Fibroblast of lung (primary cell): Measurements from ENCODE around the gene PDZK1IP1. TPM values are rescaled to one million over a fixed set of nuclear protein-coding genes. Genes with fewer than 3 reads are reported as not detected.
A peak's percentile ranks its signal among the peaks of the same experiment; 100 is the strongest.

Experiments
- DNase-seq, 2 donors: peaks; one replicate each; pipeline versions ENCODE4 v3.0.0 to v3.0.0-alpha.2; 2010; ENCODE audit warnings: low read depth in 2 of 2
- H2AFZ ChIP-seq: 2 replicates; pipeline ENCODE4 v1.5.1; 2012; ENCODE audit warnings: low read length, control low read depth, inconsistent platforms
- H3K27ac ChIP-seq: 2 replicates; pipeline ENCODE4 v1.5.1; 2011; ENCODE audit warnings: low read length, control low read depth; ENCODE audit not compliant: insufficient read depth
- H3K27me3 ChIP-seq: 2 replicates; pipeline ENCODE4 v1.5.1; 2011; ENCODE audit warnings: mild to moderate bottlenecking, low read length; ENCODE audit not compliant: control insufficient read depth, insufficient read depth
- H3K36me3 ChIP-seq: 2 replicates; pipeline ENCODE4 v1.5.1; 2011; ENCODE audit warnings: low read length; ENCODE audit not compliant: control insufficient read depth, insufficient read depth
- H3K4me1 ChIP-seq: 2 replicates; pipeline ENCODE4 v1.5.1; 2011; ENCODE audit warnings: low read length; ENCODE audit not compliant: control insufficient read depth, insufficient read depth; ENCODE audit errors: extremely low read depth
- H3K4me2 ChIP-seq: 2 replicates; pipeline ENCODE4 v1.5.1; 2011; ENCODE audit warnings: low read length, control low read depth; ENCODE audit not compliant: insufficient read depth; ENCODE audit errors: extremely low read depth
- H3K4me3 ChIP-seq, 4 experiments: fragments of 200-600 bp in 1 of 4; sonication (generic) in 1 of 4; replicated peaks in 1 of 4; 2 replicates each; pipeline ENCODE4 v1.5.1; 2011 to 2016; ENCODE audit warnings: low read length in 4 of 4, low read depth in 3 of 4, mild to moderate bottlenecking in 3 of 4, control low read depth in 2 of 4, inconsistent platforms in 1 of 4, mixed read lengths in 1 of 4; ENCODE audit not compliant: insufficient read depth in 1 of 4; ENCODE audit errors: control extremely low read depth in 1 of 4
- H3K79me2 ChIP-seq: 2 replicates; pipeline ENCODE4 v1.5.1; 2012; ENCODE audit warnings: mild to moderate bottlenecking, low read length, inconsistent platforms; ENCODE audit not compliant: control insufficient read depth, insufficient read depth
- H3K9ac ChIP-seq: 2 replicates; pipeline ENCODE4 v1.5.1; 2011; ENCODE audit warnings: mild to moderate bottlenecking, low read length, control low read depth; ENCODE audit not compliant: insufficient read depth
- H3K9me3 ChIP-seq: 2 replicates; pipeline ENCODE4 v1.5.1; 2012; ENCODE audit warnings: low read depth, low read length; ENCODE audit not compliant: control insufficient read depth, insufficient read depth
- H4K20me1 ChIP-seq: 2 replicates; pipeline ENCODE4 v1.5.1; 2011; ENCODE audit warnings: low read length; ENCODE audit not compliant: control insufficient read depth, insufficient read depth; ENCODE audit errors: extremely low read depth
- CTCF ChIP-seq, 2 donors: IDR thresholded peaks in 1 of 2; conservative IDR thresholded peaks in 1 of 2; 1 replicate in 1 of 2; 2 replicates in 1 of 2; pipeline ENCODE4 v1.5.1; 2011 to 2012; ENCODE audit warnings: low read length in 2 of 2, control low read depth in 1 of 2, inconsistent platforms in 1 of 2, low read depth in 1 of 2, mild to moderate bottlenecking in 1 of 2
- EZH2 ChIP-seq: IDR thresholded peaks from 2 replicates; pipeline ENCODE4 v1.5.1; 2012; ENCODE audit warnings: low read length, control low read depth, mild to moderate bottlenecking; ENCODE audit errors: missing control alignments
- polyA plus RNA-seq, 2 donors: library from polyadenylated mRNA; depleted of rRNA in 1 of 2; stranded (reverse) in 1 of 2; unstranded in 1 of 2; fragments of >200 nt; gene quantifications; 2 replicates each; pipeline ENCODE4 v1.2.1, GENCODE V29; 2011 to 2012; ENCODE audit warnings: missing spikeins in 1 of 2
- total RNA-seq: library from RNA; depleted of rRNA; stranded (reverse); fragments of >200 nt; gene quantifications from 2 replicates; pipeline ENCODE4 v1.2.1, GENCODE V29; 2014

Gene PDZK1IP1
- total and polyA plus RNA-seq, 2 donors (not counting 1 experiment from before 2014, with no cell fraction given), result not detected

- Histone ChIP-seq H3K36me3 (no peaks in the 10 kb centered on the region), H3K27ac (no peak overlapping the region), H2AFZ (no peak overlapping the region), H3K27me3 (no peaks in the 10 kb centered on the region), H3K4me2 (no peak overlapping the region), H3K79me2 (no peaks in the 10 kb centered on the region), H4K20me1 (no peaks in the 10 kb centered on the region), H3K9ac (no peak overlapping the region), H3K4me1 (no peaks in the 10 kb centered on the region), H3K9me3 (no peaks in the 10 kb centered on the region), H3K4me3 (no peak overlapping the region)
- DNase-seq, result peak; percentile 36 to 68
- TF ChIP-seq EZH2, result no peak
- no peak for TF ChIP-seq CTCF (conservative IDR thresholded peaks at IDR 0.05 in 1 of 2, IDR thresholded peaks at IDR 0.05 in 1 of 2; ENCODE audit: low read depth in 1 of 2, low read length in 2 of 2)
Measured at GRCh38 chr1:47181955-47182675, 7.7 kb downstream of the PDZK1IP1 start.

- Histone ChIP-seq H3K27ac (no peak overlapping the region), H3K4me3 (no peak overlapping the region), H3K27me3 (no peaks in the 10 kb centered on the region), H2AFZ (no peak overlapping the region), H3K9ac (no peak overlapping the region), H3K79me2 (no peaks in the 10 kb centered on the region), H3K9me3 (no peaks in the 10 kb centered on the region), H3K36me3 (no peaks in the 10 kb centered on the region), H3K4me1 (no peaks in the 10 kb centered on the region), H4K20me1 (no peaks in the 10 kb centered on the region), H3K4me2 (no peak overlapping the region)
- DNase-seq, result no peak
- no peak for TF ChIP-seq CTCF (conservative IDR thresholded peaks at IDR 0.05 in 1 of 2, IDR thresholded peaks at IDR 0.05 in 1 of 2; ENCODE audit: low read depth in 1 of 2, low read length in 2 of 2)
- TF ChIP-seq EZH2, result no peak
Measured at GRCh38 chr1:47181095-47181954, 8.5 kb downstream of the PDZK1IP1 start.

- TF ChIP-seq CTCF (conservative IDR thresholded peaks at IDR 0.05 in 1 of 2, IDR thresholded peaks at IDR 0.05 in 1 of 2; ENCODE audit: low read depth in 1 of 2, low read length in 2 of 2), result no peak
- no peak for TF ChIP-seq EZH2
- Histone ChIP-seq H4K20me1 (no peaks in the 10 kb centered on the region), H3K4me3 (no peak overlapping the region), H3K9ac (no peak overlapping the region), H3K27me3 (no peaks in the 10 kb centered on the region), H3K9me3 (no peaks in the 10 kb centered on the region), H3K36me3 (no peaks in the 10 kb centered on the region), H3K4me2 (no peak overlapping the region), H3K4me1 (no peaks in the 10 kb centered on the region), H2AFZ (no peak overlapping the region), H3K79me2 (no peaks in the 10 kb centered on the region), H3K27ac (no peak overlapping the region)
- DNase-seq, result no peak
Measured at GRCh38 chr1:47180603-47181094, 9.2 kb downstream of the PDZK1IP1 start.
